22Rv1 (cell line): ENCODE results near the gene DOK3.

Experiments
- CTCF ChIP-seq: fragments of 450-650 bp; IDR thresholded peaks from 2 replicates; pipeline ENCODE4 v1.5.1; 2017; ENCODE audit warnings: mild to moderate bottlenecking
- ZFX ChIP-seq: fragments of 450-650 bp; IDR thresholded peaks from 2 replicates; pipeline ENCODE4 v1.6.1; 2017; ENCODE audit warnings: antibody characterized with exemption, borderline replicate concordance

GRCh38 chr5:177455661-177456590, 53.7 kb downstream of the DOK3 start:
- TF ChIP-seq CTCF = peak; percentile 92
- no peak for TF ChIP-seq ZFX
